ENCODE data around the gene TEX47.

GRCh38 chr7:88787777-88788176 lies 7.8 kb downstream of the TEX47 start:
- TF ChIP-seq CTCF (IDR thresholded peaks at IDR 0.05) (no peak), POLR2A (IDR thresholded peaks at IDR 0.05) (no peak), EP300 (IDR thresholded peaks at IDR 0.05) (no peak), POLR2AphosphoS5 (IDR thresholded peaks at IDR 0.05) (no peak)
